ENCODE results near the gene ANO9.
"Not testable (repeated sequence)": the region's sequence is repeated elsewhere in the genome, so short reads cannot be mapped to it uniquely, and the experiment has no call there.

The ANO9 gene

DNA sequence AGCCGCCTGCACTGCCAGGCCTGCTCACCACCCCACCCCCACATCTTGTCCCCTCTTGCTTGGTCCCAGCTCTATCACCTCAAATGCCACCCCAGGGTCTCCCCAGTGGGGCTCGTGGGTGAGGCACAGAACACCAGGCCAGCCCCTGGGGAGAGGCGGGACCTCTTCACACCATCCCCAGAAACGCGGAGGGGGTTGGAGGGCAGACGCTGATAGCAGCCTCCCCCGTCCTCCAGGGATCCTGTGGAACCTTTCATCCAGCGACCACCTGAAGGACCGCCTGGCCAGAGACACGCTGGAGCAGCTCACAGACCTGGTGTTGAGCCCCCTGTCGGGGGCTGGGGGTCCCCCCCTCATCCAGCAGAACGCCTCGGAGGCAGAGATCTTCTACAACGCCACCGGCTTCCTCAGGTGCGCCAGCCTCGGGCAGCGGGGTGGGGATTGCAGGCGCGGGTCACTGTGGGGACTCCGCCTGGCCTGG is 42.0 kb downstream of the ANO9 start:
- DNase-seq = no peak

DNA sequence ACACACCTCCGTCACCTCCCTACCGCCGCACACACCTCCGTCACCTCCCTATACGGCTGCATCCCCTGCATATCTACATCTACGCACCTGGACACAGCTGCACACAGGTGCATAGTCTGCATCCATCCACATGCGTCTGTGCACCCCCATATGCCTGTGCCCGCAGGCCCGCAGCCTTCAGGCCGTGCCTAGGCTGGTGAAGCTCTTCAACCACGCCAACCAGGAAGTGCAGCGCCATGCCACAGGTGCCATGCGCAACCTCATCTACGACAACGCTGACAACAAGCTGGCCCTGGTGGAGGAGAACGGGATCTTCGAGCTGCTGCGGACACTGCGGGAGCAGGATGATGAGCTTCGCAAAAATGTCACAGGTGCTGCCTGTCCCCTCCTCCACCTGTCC is 43.0 kb downstream of the ANO9 start:
- DNase-seq = no peak

DNA sequence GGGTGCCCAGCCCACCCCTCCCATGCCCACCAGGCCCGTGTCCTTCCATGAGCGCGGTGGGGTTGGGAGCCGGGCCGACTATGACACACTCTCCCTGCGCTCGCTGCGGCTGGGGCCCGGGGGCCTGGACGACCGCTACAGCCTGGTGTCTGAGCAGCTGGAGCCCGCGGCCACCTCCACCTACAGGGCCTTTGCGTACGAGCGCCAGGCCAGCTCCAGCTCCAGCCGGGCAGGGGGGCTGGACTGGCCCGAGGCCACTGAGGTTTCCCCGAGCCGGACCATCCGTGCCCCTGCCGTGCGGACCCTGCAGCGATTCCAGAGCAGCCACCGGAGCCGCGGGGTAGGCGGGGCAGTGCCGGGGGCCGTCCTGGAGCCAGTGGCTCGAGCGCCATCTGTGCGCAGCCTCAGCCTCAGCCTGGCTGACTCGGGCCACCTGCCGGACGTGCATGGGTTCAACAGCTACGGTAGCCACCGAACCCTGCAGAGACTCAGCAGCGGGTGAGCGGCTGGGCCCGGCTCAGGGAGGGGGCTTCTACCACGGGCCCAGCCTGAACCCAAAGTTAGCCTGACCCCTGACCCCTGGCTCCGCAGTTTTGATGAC is 44.8 kb downstream of the ANO9 start:
- DNase-seq = peak; percentile 50

DNA sequence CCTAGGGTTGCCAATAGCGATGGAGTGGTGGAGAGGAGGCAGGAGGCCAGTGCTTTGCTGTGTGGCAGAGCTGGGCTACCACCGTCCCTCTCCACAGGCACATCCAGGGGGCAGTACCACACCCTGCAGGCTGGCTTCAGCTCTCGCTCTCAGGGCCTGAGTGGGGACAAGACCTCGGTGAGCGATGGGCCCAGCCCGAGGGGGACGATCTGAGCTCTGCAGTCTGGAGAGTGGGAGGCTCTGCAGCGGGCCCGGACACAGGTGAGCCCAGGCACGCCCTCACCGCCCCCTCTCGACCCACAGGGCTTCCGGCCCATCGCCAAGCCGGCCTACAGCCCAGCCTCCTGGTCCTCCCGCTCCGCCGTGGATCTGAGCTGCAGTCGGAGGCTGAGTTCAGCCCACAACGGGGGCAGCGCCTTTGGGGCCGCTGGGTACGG is 45.3 kb downstream of the ANO9 start:
- no peak for DNase-seq

DNA sequence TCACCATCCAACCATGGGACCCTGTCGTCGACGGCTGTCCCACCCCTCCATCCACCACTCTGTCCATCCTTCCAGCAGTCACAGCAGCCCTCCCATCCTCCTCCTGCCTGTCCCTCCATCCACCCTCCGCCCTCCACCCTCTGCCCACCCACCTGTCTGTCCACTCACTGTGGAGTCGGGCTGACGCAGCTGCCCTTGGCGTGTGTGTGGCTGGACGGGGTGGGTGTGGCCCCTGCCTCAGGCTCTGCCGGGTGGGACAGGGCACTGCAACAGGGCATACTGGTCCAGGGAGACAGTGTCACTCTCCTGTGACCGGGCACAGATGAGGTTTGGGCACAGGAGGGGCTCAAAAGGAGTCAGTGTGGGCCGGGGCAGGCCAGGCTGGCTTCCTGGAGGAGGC is 45.9 kb downstream of the ANO9 start:
- DNase-seq = no peak

DNA sequence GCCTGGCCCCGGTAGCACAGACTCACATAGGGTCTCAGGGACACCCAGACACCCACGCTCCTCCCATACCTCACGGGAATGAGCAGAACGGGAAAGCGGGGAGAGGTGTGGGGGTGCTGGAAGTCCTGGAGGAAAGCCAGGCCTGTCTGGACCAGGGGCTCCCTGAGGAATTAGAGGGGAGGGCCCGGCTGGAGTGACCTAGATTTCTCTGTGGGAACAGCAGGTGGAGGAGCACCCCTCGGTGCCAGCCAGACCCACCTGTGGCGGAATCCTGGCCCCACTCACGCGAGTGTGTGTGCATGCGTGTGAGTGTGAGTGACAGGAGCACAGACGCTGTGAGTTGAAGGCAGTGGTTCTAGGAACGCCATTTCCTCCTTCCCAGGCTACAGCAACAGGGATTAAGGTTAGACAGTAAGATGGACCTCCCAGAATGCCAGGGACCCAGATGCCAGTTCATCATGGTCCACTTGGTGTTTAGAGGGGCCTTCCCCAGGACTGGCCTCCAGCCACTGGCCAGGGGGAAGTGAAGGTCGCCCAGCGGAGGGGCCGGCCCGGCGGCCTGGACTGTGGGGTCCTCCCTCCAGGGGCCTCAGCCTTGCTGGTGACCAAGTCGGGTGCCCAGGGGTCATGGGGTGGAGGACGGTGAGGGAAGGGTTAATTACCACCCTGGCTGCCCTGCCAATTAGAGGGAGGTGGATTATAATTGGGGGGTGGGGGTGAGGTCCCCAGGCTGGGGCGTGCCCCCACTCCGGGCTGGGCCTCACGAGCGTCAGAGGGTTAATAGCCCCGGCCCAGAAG is 46.8 kb downstream of the ANO9 start:
- no peak for DNase-seq

DNA sequence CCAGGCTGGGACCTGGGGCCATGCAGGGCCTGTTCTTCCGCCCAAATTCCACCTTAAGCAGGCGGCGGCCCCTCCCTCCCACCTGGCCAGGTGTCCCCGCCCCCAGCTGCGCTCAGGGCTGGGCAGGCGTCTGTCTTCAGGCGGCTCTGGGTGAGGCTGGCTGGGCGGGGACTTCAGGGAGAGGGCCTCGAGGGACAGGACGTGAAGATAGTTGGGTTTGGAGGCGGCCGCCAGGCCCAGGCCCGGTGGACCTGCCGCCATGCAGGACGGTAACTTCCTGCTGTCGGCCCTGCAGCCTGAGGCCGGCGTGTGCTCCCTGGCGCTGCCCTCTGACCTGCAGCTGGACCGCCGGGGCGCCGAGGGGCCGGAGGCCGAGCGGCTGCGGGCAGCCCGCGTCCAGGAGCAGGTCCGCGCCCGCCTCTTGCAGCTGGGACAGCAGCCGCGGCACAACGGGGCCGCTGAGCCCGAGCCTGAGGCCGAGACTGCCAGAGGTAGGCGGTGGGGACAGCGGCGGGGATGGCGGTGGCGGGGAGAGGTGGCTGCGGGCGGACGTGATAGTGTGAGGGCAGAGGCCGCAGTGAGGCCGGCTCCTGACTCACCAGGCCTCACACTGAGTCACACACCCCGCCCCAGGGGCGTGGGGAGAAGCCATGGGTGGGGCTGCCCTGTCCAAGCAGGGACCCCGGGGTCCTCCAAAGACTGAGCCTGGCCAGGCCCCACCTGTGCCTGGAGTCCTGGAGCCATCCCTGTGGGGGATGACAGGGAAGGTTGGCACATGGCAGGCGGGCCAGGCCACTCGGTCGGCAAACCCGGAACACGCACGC is 47.6 kb downstream of the ANO9 start, which contains the start of gene PKP3:
Gene PKP3 (plus strand): TSS at position 176 of the 824 bp plus-strand sequence. CDS start 84 bp downstream, at position 260.
- DNase-seq = no peak

DNA sequence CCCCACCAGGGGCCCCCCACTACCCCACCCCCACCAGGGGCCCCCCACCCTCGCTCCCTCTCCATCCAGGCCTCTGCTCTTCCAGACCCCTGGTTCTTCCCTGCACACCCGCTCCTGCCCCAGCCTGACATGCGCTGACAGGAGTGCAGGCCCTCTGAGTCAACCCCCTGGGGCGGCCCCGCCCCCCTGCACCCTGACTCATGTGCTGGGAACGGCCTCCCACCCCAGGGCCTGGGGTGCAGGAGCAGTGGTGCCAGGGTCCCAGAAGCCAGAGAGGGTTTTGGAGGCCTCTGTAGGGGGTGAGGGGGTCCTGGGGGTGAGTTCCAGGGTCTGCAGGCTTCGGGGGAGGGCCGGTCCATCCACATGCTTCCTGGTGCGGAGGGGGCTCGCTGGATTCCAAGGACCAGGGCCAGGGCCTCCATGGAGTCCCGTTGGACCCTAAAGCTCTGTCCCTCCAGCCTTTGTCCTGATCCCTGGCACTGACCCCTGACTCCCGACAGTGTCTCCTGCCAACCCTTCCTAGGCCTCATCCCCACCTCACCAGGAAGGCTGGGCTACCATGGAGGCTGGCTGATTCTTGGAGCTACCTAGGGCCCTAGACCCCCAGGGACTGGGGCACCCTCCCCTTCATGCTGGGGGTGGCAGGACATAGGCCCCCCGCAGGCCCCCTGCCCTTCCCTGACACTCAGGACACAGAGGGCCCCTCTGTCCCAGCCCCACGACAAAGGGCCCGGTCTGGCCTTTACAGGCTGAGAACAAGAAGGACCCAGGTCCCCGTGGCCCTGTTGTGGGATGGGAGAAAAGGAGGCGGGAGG is 48.4 kb downstream of the ANO9 start:
- peak; percentile 50 for DNase-seq

DNA sequence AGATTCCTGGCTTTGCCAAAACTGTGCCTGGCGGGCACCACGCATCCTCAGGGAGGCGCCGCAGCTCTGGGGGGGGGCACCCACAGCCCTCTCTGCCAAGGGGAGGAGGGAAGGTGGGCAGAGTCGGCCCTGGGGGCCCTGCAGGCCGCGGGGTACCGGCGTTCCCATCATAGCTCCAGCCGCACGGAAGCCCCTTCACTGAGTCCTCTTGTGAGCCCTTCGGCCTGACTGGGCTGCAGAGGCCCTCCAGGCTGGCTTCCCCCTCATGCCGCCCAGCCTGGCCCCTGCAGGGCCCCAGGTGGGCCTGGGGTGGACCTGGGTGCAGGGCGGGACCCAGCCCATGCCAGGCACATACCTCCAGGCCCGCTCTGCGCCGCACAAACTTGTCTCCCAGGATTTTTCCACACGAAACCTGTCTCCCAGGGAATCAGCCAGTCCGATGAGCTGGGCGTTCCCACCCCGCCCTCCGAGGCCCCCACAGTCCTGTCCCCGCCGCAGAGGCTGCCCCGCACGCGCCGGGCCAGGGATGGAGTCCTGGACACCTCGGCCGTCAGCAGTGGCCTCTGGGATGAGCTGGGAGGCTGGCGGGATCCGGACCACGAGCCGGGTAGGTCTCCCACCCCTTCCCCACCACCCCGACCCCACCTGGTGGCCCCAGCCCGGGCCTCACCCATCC is 49.6 kb downstream of the ANO9 start:
- DNase-seq = no peak

DNA sequence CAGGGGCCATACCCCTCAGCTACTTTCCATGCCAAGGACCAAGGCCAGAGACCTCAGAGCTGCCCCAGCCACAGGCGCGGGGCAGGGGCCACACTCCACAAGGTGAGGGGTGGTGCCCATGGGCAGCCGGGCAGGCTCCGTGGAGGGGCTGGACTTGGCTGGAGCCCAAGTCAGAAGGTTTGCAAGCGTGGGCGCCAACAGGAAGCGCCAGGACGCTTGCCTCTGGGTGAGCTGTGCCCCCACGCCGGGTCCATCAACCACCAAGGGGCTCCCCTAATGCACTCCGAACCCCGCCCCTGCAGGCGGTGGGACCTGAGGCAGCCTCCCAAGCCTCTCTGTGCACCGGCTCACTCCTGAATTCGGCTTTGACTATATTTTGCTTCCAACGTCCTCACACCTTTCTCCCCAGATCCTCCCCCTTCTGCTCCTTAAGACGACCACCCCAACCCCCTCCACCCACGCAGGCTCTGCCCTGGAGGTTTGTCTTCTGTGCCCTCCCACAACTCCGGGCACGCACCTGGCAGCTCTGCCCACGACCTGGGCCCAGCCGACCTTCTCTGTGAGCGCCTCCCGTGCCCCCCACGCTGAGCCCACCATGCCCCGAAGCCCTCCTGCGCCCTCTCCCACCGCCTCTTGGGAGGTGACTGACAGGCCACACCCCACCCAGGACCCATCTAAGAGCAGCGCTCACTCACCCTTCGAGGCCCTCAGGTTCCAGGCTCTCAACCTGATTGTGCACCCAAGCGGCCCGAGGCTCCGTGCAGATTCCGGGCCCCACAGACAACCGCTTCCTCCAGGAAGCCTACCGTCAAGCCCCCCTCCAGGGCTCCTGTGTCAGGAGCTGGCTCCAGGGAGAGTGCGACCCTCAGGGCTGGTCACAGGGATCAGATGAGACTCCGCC is 50.4 kb downstream of the ANO9 start:
- DNase-seq = no peak

DNA sequence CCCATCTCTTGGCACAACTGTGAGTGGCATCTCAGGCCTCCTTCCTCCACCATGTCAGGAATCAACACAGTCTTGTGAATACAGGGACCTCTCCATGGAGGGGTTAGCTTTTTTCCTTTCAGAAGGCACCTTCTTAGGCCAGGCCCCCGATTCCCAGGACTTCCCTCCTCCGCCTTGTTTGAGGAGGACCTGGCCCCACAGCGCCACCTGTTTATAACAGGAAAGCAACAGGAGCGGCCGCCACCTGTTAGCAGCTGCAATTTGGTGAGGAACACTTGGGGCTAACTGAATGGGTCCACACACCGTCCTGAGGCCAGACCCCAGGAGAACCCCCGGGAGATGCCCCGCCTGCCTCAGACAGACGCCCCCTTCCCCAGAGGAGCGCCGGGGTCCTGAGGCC is 51.6 kb downstream of the ANO9 start:
- no peak for DNase-seq

DNA sequence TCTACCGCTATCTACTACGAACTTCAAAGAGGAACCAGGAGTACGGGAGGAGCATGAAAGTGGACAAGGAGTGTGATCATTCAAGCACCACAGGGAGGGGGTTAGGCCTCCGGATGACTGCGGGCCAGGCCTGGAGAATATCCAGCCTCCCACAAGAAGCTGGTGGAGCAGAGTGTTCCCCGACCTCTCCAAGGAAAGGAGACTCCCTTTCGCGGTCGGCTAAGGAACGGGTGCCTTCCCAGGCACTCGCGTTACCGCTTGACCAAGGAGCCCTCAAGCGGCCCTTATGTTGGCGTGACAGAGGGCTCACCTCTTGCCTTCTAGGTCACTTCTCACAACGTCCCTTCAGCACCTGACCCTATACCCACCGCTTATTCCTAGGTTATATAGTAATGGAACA is 52.4 kb downstream of the ANO9 start:
- not testable (repeated sequence) for DNase-seq

DNA sequence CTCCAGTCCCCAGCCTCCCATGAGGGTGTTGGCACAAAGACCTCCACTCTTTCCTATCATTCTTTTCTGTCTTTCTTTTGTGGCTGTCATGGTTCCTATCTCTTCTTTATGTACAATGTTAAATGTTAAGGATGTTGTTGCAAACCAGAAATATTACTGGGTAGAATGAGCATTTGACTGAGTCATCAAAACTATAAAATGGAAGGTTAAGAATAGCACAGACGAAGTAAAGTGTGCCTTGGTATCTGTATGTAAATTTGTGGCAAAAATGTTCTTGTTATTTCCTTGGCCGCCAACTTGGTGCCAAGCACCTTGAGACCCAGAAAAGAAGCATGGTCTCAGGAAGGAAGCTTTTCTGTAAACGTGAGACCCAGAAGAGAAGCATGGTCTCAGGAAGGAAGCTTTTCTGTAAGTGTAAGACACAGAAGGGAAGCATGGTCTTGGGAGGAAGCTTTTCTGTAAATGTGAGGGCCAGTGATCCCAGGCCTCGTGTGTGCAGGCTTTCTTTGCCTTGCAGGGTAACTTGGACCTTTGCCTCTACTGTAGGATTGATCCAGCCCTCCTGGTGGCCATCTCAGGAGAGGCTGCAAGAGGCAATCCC is 54.5 kb downstream of the ANO9 start:
- no peak for DNase-seq

DNA sequence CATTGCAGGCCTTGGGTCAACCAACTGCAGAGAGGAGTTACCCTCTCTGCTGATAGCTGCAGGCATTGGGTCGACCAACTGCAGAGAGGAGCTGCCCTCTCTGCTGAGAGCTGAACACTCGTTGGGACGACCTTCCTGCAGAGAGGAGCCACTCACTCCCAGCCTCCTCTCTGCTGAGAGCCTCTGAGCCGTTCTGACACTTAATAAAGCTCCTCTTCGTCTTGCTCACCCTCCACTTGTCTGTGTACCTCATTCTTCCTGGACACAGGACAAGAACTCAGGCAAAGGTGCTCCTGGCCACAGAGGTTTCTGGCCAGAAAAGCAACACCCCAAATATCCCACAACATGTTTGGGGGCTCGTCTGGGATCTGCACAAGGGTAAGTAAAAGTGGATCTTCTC is 55.3 kb downstream of the ANO9 start:
- no peak for DNase-seq

DNA sequence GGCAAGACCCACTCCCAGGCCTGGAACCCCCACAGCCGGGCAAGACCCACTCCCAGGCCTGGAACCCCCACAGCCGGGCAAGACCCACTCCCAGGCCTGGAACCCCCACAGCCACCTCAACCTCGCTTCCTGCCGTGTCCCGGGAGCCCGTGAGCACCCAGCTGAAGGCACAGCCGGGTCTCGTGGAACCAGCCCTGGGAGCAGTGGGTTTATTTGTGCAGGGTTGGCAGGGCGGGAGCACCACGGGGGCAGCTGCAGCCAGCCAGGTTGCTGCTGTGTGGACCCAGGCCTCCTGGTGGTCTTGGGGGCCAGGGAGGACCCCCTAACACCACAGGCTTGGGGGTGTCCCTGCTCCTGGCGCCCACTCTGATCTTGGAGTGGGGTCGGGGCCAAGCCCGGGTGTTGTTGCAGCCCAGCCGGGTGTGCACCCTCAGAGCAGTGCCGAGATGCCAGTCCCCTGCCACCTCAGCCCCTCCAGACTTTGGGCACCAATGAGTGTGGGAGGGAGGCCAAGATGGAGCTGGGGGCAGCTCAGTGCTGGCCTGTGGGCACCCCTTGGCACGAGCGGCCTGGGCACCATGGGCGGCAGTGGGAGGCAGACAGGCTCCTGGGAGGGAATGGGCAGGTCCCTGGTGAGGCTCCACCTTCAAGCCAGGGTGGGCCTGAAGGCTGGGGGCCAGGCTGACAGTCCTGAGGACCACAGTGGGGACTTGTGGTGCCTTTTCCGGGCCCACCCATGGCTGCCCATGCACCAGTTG is 56.0 kb downstream of the ANO9 start:
- DNase-seq = no peak

DNA sequence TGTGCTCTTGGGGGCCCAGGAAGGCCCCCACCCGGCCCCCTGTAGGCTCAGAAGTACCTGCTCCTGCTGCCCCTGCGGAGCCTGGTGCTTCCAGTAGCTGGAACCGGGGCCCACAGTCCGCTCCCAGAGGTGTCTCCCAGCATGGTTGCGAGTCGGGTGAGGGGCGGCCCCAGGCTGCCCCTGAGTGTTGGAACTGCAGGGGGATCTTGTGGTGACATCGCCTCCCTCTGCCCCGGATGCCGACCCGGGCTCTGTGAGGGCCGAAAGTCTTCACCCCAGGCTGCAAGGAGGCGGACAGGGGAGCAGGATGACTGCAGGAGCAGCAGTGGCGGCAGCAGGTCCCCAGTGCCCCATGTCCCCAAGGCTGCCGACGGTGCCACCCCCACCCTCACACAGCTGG is 57.3 kb downstream of the ANO9 start:
- no peak for DNase-seq

DNA sequence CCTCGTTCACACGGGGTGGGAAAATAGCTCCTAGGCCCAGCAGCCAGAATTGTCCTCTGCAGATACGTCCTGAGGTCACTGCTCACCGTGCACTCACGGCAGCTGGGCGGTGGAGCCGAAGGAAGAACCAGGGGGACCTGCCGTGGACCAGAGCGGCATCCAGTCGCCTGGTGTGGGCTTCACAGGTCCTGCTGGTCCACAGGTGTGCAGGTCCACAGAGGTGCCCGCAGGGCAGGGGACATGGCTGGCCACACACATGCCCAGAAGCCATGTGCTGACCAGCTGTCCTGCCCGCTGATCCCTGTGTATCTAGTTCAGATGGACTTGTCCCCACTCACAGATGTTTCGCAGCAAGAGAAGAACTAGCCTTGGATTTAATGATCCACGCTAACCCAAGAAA is 58.4 kb downstream of the ANO9 start:
- no peak for DNase-seq

DNA sequence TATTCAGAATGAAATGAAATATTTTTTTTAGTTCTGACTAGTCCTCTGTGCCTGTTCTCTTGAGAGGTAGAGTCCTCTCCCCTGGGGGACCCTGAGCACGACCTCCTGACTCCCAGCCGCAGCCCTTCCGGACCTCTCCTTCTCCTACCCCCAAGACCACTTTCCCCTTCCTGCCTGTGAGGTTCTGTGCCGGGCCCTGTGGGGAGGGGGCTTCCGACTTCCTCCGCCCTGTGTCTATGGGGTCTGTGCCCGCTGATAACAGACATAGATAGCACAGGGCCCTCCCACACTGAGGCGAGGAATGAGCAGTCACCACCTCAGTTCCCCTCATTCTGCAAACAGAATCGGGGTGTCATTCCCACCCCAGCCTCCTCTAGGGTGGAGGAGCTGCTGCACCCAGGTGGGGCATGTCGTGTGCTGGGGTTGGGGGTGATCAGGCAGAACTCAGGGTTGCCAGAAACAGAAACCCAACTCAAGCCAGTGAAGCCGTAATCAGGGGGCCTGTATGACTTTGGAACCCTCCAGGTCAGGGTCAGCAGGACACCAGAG is 59.7 kb downstream of the ANO9 start:
- DNase-seq = no peak

DNA sequence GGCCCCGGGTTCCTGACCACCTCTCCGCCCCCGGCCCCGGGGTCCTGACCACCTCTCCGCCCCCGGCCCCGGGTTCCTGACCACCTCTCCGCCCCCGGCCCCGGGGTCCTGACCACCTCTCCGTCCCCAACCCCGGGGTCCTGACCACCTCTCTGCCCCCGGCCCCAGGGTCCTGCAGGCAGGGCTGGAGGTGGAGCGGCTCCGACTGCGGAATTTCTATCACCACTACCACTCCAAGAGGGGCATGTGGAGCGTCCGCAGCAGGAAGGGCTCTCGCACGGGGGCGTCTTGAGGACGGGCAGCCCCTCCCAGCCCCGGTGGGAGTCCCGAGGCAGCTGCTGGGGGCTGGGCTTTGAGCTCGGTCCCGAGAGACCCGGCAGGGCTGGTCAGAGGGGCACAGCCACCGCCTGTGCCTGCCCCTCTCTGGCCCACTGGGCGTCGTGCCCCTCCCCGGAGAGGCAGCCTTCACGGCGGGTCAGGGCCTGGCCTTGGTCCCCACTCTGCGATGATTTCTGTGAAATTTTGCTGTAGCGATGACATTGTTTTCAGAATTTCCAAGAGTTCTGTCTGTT is 60.2 kb downstream of the ANO9 start:
- no peak for DNase-seq
